Testis (tissue), 3 donors: Measurements from ENCODE around the gene PPP1R9A. TPM values are rescaled to one million over a fixed set of nuclear protein-coding genes. Genes with fewer than 3 reads are reported as not detected.
"Not testable (repeated sequence)": the region's sequence is repeated elsewhere in the genome, so short reads cannot be mapped to it uniquely, and the experiment has no call there.

Source experiments
- DNase-seq: peaks from one replicate; pipeline ENCODE4 v3.0.0-alpha.2; 2019
- H3K27ac ChIP-seq, 2 donors: fragments of 200-600 bp; sonication (generic); one replicate each; pipeline ENCODE4 v1.5.1; 2019
- H3K27me3 ChIP-seq: fragments of 200-600 bp; sonication (generic); one replicate; pipeline ENCODE4 v1.5.1; 2019
- H3K36me3 ChIP-seq: fragments of 200-600 bp; sonication (generic); one replicate; pipeline ENCODE4 v1.5.1; 2017; ENCODE audit warnings: low read depth; ENCODE audit errors: missing control alignments
- H3K4me1 ChIP-seq: fragments of 200-600 bp; sonication (generic); one replicate; pipeline ENCODE4 v1.5.1; 2019
- H3K4me3 ChIP-seq, 2 donors: fragments of 200-600 bp; sonication (generic); one replicate each; pipeline ENCODE4 v1.5.1; 2017 to 2019
- H3K9me3 ChIP-seq: fragments of 200-600 bp; sonication (generic); one replicate; pipeline ENCODE4 v1.5.1; 2017
- CTCF ChIP-seq, 3 experiments: fragments of 450-650 bp in 2 of 3; fragments of 200-600 bp in 1 of 3; sonication (generic) in 1 of 3; IDR thresholded peaks; one replicate each; pipeline ENCODE4 v1.5.1; 2016 to 2019; ENCODE audit warnings: antibody characterized with exemption in 3 of 3, mild to moderate bottlenecking in 2 of 3, moderate library complexity in 1 of 3
- POLR2A ChIP-seq: fragments of 450-650 bp; IDR thresholded peaks from one replicate; pipeline ENCODE4 v1.6.1; 2017; ENCODE audit warnings: antibody characterized with exemption, mild to moderate bottlenecking, moderate library complexity
- WGBS, 2 donors: methylation state at CpG; one replicate each; pipeline ENCODE4 v1.1.5; 2018; 5-methylcytosine and 5-hydroxymethylcytosine counted together
- intact Hi-C: fragments of 100-400 bp; cut with DNase I; formaldehyde crosslinking; loops from one replicate; pipeline ENCODE4 v1.15.1; 2023; ENCODE audit warnings: low total_unique reads
- polyA plus RNA-seq: library from polyadenylated mRNA; stranded (reverse); fragments of 350-450 nt; fragmentation: Illumina TruSeq; extraction: RNeasy Lipid Tissue Mini Kit (QIAGEN cat#74804); gene quantifications from one replicate; pipeline ENCODE4 v1.2.3, GENCODE V29; 2014; ENCODE audit warnings: low read depth, low replicate concordance; ENCODE audit not compliant: insufficient read depth
- total RNA-seq, 2 donors: library from RNA; depleted of rRNA; stranded (reverse); fragments of >200 nt; gene quantifications; one replicate each; pipeline ENCODE4 v1.2.3, GENCODE V29; 2016

PPP1R9A gene
- total and polyA plus RNA-seq, 3 donors from 2014 or later = 16.7 to 47.8 (median 47.0) TPM

DNA sequence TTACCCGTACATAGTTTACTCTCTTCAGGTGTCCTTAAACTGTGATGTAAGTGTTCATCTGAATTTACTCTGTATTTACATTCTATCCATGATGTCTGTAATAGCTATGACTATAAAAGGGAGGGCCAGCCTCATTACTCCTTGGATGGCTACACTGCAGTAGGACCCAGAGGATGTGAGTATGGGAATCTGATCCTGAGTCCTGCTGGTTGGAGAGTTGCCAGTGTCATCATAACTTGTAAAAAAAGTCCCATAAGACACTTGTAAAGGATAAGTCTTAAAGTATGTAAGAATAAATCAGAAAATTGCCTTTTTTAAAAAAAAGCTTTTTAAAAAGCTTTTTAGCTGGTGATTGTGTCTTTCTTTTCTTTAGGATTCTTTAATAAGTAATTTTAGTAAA lies 95.4 kb downstream of the PPP1R9A start:
- WGBS, 2 donors = 92 to 100% methylated on average over 1 of the region's 1 CpG

DNA sequence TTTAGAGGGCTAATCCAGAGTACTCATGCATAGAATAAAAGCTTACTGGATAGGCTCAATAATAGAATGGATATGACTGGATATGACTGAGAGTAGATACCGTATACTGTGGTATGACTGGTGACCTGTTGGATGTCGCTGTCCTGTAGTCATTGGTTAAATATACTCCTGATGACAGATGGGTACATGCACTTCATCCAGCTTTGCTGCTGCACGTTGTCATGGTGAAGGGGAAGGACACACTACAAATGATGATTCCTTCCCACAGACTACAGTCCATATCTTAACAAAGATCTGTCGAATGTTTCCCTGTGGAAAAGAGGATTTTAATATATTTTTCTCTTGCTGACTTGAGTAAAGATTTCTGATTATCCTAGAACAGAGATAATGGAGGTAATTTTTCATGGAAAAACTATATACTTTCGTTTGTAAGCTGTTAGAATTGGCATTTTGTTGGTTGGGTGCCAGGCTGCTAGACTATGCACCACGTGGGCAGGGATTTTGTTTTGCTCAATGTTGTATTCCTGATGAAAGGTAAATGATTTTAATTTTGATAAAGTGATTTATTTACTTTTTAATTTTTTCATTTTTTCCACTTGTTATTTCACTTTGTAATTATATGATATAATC lies 97.3 kb downstream of the PPP1R9A start:
- intact Hi-C loops = no loop called here
- H3K9me3 ChIP-seq = no peaks in the 10 kb centered on the region
- H3K36me3 ChIP-seq = no peaks in the 10 kb centered on the region
- no peaks in the 10 kb centered on the region for H3K27me3 ChIP-seq
- no peak overlapping the region for H3K27ac ChIP-seq
- no peaks in the 10 kb centered on the region for H3K4me1 ChIP-seq
- H3K4me3 ChIP-seq = no peak overlapping the region
- WGBS, 2 donors = 76% methylated on average over 6 of the region's 6 CpGs
- no peak for DNase-seq
- TF ChIP-seq CTCF (IDR thresholded peaks at IDR 0.05) (no peak), POLR2A (no peak)

More for the DNA sequence above, 95.4 kb downstream of the PPP1R9A start:
- H3K9me3 ChIP-seq = no peaks in the 10 kb centered on the region
- no peak overlapping the region for H3K4me3 ChIP-seq
- intact Hi-C loops = no loop called here
- no peak for DNase-seq
- H3K27ac ChIP-seq = no peak overlapping the region
- TF ChIP-seq POLR2A = no peak
- TF ChIP-seq CTCF (IDR thresholded peaks at IDR 0.05) = no peak
- no peaks in the 10 kb centered on the region for H3K4me1 ChIP-seq
- H3K27me3 ChIP-seq = no peaks in the 10 kb centered on the region
- no peaks in the 10 kb centered on the region for H3K36me3 ChIP-seq

DNA sequence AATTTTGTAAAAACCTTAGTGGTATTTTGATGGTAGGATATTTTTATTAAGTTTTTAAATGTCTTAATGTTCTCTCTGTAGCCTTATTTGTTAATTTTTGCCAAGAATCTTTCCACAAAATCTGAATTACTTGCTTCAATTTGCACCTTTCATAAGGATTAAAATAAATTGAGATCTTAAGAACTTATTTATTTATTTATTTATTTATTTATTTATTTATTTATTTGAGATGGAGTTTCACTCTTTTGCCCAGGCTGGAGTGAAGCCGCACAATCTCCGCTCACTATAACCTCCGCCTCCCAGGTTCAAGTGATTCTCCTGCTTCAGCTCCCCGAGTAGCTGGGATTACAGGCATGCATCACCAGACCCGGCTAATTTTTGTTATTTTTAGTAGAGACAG lies 98.6 kb downstream of the PPP1R9A start:
- no peaks in the 10 kb centered on the region for H3K9me3 ChIP-seq
- no peak overlapping the region for H3K27ac ChIP-seq
- intact Hi-C loops = no loop called here
- H3K4me1 ChIP-seq = no peaks in the 10 kb centered on the region
- H3K27me3 ChIP-seq = no peaks in the 10 kb centered on the region
- WGBS, 2 donors = 96 to 98% methylated on average over 5 of the region's 5 CpGs
- no peak for TF ChIP-seq POLR2A
- TF ChIP-seq CTCF (IDR thresholded peaks at IDR 0.05) = no peak
- no peak for DNase-seq
- H3K4me3 ChIP-seq = no peak overlapping the region
- H3K36me3 ChIP-seq = no peaks in the 10 kb centered on the region

DNA sequence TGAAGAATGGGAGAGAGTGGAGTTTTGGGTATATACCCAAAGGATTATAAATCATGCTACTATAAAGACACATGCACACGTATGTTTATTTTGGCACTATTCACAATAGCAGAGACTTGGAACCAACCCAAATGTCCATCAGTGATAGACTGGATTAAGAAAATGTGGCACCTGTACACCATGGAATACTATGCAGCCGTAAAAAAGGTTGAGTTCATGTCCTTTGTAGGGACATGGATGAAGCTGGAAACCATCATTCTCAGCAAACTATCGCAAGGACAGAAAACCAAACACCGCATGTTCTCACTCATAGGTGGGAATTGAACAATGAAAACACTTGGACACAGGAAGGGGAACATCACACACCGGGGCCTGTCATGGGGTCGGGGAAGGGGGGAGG lies 101.4 kb downstream of the PPP1R9A start:
- H3K4me1 ChIP-seq, H3K27me3 ChIP-seq, H3K9me3 ChIP-seq, intact Hi-C loops, H3K27ac ChIP-seq, H3K4me3 ChIP-seq, DNase-seq, H3K36me3 ChIP-seq: not testable (repeated sequence)
- WGBS, 2 donors = 84 to 95% methylated on average over 6 of the region's 6 CpGs

DNA sequence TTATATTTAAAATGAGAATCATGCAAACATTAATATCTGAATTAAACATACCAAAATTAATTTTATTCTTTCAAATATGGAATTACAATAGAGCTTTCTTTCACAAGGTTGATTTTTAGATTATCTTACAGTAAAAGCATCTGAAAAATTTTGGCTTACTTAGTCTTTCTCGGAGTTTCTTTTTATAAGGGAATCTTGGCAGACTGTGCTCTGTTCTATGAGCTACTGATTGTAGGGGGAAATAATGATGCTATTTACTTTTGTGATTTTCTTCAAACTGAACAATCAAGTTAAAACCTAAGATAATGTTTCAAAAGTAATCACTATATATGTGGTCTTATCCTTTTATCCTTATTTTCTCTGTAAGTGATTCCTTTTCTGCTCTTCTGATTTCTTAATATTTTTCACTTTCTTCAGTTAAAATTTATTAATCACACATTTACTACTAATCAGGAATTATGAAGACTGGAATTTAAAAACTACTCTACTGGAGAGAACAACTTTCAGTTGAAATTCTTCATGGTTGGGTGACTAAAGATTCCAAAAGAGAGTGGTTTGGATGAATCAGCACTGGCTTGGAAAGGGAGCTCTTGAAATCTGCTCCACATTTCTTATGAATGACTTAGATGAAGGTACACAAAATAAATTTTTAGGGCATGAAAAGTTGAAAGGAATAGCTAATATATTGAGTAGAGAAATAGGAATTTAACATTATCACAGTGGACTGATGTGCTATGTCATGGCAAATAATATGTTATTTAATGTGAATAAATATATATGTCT lies 103.9 kb downstream of the PPP1R9A start:
- Histone ChIP-seq H3K36me3 (no peaks in the 10 kb centered on the region), H3K4me3 (no peak overlapping the region), H3K27ac (no peak overlapping the region), H3K9me3 (no peaks in the 10 kb centered on the region), H3K27me3 (no peaks in the 10 kb centered on the region), H3K4me1 (no peaks in the 10 kb centered on the region)
- 22 to 46% methylated on average over 1 of the region's 1 CpG for WGBS, 2 donors
- TF ChIP-seq POLR2A (no peak), CTCF (IDR thresholded peaks at IDR 0.05) (no peak)
- intact Hi-C loops = no loop called here
- DNase-seq = no peak
